Chondrocyte (in vitro differentiated cells): ENCODE results near the gene HNRNPA0. TPM values are rescaled to one million over a fixed set of nuclear protein-coding genes. Genes with fewer than 3 reads are reported as not detected.

ENCODE experiments used
- DNase-seq: peaks from one replicate; pipeline ENCODE4 v3.0.0; 2021; ENCODE audit warnings: mixed read lengths, low spot score
- H3K27ac Mint-ChIP-seq: one replicate; pipeline ENCODE4 v1.8.0; 2021; ENCODE audit warnings: mild to moderate bottlenecking, moderate library complexity, mixed read lengths; ENCODE audit not compliant: unreplicated experiment
- H3K27me3 Mint-ChIP-seq: 2 replicates; pipeline ENCODE4 v1.8.0; 2021; ENCODE audit warnings: low read depth, mixed read lengths
- H3K36me3 Mint-ChIP-seq: 2 replicates; pipeline ENCODE4 v1.8.0; 2021; ENCODE audit warnings: low read depth, mixed read lengths
- H3K4me1 Mint-ChIP-seq: 2 replicates; pipeline ENCODE4 v1.8.0; 2021; ENCODE audit warnings: low read depth, mild to moderate bottlenecking, mixed read lengths
- H3K4me3 Mint-ChIP-seq: one replicate; pipeline ENCODE4 v1.8.0; 2021; ENCODE audit warnings: mild to moderate bottlenecking, moderate library complexity, mixed read lengths; ENCODE audit not compliant: unreplicated experiment
- H3K9me3 Mint-ChIP-seq: 2 replicates; pipeline ENCODE4 v1.8.0; 2021; ENCODE audit warnings: low read depth, mixed read lengths
- total RNA-seq: library from RNA; stranded (reverse); gene quantifications from 3 replicates; pipeline ENCODE4 v1.2.1, GENCODE V29; 2021
- TF ChIP-seq, protein P1 (sequence below): fragments of 200-600 bp; sonication (generic); IDR thresholded peaks from 2 replicates; pipeline ENCODE4 v1.5.0; 2021; ENCODE audit warnings: antibody characterized with exemption, mild to moderate bottlenecking, moderate library complexity

HNRNPA0 gene
- total RNA-seq, 1 donor from 2014 or later = 35.0 TPM

DNA sequence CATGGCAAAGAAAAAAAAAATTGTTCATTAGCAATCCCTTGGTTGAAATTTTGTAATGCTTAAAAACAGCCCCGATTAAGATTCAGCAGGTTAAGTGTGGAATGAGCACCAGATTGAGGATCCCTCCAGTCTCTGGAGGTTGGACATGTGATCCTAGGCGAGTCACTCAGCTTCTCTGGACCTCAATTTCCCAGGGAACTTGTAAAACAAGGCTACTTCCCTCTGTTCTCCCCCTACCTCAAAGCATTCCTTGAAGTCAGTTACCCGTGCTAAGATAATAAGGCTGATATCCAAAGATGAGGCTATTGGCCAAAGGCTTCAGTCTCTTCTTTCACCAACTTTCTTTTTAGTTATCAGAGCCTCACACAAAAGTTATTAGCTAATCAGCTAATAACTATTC, 21.2 kb downstream of the HNRNPA0 start:
- H3K27ac Mint-ChIP-seq = no peak overlapping the region

DNA sequence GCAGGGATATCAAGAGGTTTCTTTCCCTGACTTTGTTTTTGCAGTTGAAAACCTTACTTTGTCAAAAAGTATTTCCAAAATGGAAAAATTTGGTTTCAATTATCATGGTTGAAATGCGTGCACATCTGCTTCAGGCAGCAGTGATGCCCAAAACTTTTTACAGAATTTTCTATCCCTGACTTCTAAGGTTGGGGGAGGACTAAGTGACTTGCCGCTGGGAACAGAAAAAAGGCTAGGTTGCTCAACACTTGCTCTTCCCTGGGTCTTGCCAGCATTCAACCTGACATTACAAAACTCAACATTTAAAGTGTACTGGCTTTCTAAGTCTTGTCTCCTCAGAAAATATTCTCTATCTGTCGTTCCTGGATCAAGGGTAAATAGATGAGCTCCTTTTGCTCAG, 23.0 kb downstream of the HNRNPA0 start:
- H3K36me3 Mint-ChIP-seq = no peaks in the 10 kb centered on the region

More for the DNA sequence above, 21.2 kb downstream of the HNRNPA0 start:
- DNase-seq = no peak
- H3K4me3 Mint-ChIP-seq = no peak overlapping the region
- H3K9me3 Mint-ChIP-seq = peaks cover 4% of the 10 kb centered on the region
- TF ChIP-seq, protein P1, sequence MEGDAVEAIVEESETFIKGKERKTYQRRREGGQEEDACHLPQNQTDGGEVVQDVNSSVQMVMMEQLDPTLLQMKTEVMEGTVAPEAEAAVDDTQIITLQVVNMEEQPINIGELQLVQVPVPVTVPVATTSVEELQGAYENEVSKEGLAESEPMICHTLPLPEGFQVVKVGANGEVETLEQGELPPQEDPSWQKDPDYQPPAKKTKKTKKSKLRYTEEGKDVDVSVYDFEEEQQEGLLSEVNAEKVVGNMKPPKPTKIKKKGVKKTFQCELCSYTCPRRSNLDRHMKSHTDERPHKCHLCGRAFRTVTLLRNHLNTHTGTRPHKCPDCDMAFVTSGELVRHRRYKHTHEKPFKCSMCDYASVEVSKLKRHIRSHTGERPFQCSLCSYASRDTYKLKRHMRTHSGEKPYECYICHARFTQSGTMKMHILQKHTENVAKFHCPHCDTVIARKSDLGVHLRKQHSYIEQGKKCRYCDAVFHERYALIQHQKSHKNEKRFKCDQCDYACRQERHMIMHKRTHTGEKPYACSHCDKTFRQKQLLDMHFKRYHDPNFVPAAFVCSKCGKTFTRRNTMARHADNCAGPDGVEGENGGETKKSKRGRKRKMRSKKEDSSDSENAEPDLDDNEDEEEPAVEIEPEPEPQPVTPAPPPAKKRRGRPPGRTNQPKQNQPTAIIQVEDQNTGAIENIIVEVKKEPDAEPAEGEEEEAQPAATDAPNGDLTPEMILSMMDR = no peak
- H3K36me3 Mint-ChIP-seq = no peaks in the 10 kb centered on the region
- no peaks in the 10 kb centered on the region for H3K27me3 Mint-ChIP-seq
- H3K4me1 Mint-ChIP-seq = peaks cover 10% of the 10 kb centered on the region

DNA sequence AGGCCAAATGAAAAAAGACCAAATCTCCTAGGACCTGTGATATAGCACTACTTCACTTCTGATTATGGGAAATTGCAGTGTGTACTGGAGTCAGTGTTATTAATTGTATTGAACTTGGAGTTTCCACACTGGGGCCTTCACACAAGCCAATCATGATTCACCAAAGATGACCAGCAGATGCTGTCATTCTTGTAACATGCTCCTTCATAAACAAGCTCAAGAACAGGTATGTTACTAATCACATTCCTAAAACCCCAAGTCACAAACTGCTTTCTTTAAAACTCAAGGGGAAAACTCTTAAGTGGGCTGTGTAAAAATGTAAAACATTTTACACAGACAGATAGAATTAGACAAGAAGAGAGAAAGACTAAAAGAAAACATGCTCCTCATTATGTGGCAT, 23.8 kb downstream of the HNRNPA0 start:
- Mint-ChIP-seq H3K27me3 (no peaks in the 10 kb centered on the region), H3K9me3 (no peaks in the 10 kb centered on the region), H3K27ac (peak overlapping the region; percentile 22), H3K4me1 (peaks cover 10% of the 10 kb centered on the region), H3K36me3 (no peaks in the 10 kb centered on the region), H3K4me3 (no peak overlapping the region)
- TF ChIP-seq, protein P1 = no peak
- no peak for DNase-seq

More for the DNA sequence above, 23.0 kb downstream of the HNRNPA0 start:
- Mint-ChIP-seq H3K4me3 (no peak overlapping the region), H3K27ac (no peak overlapping the region), H3K27me3 (no peaks in the 10 kb centered on the region), H3K4me1 (peaks cover 10% of the 10 kb centered on the region), H3K9me3 (no peaks in the 10 kb centered on the region)
- DNase-seq = no peak
- TF ChIP-seq, protein P1 = no peak

DNA sequence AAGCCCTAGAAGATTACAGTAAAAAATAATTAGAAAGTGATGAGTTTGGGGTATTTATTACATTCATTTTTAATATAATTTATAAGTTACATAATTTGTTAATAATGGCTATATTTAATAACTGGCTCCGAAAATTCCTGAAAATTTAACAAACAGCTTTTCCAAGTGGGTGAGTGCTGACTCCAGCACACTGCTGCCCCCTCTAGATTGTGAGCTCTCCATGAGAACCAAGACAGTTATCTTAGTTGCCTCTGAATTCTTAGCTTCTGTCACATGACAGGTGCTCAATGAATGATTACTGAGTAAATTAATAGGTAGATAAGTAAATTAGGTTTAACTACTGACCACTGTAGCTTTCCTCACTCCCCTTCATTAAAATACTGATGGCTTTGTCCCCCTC, 26.1 kb downstream of the HNRNPA0 start:
- peaks cover 10% of the 10 kb centered on the region for H3K4me1 Mint-ChIP-seq
- no peak overlapping the region for H3K4me3 Mint-ChIP-seq
- H3K36me3 Mint-ChIP-seq = no peaks in the 10 kb centered on the region
- no peaks in the 10 kb centered on the region for H3K9me3 Mint-ChIP-seq
- H3K27me3 Mint-ChIP-seq = no peaks in the 10 kb centered on the region
- no peak overlapping the region for H3K27ac Mint-ChIP-seq
- DNase-seq = no peak
- TF ChIP-seq, protein P1 = peak; percentile 30

DNA sequence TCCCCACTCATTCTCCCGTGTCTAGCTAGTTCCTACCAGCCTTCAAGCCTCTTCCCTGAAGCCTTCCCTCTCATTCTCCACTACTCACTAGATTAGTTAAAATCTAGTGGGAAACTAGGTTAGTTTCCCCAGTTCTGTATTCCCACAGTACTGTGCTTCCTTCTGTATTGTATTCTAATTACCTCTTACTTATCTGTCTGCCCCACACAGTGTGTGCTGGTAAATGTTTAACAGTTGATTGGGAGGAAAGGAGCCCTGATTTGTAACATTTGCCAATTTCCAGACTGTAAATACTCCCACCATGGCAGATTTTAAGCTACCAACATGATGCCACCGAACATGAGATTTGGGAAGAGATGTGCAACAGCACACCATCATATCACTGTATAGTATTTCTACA, 26.5 kb downstream of the HNRNPA0 start:
- H3K27ac Mint-ChIP-seq = no peak overlapping the region
- H3K27me3 Mint-ChIP-seq = no peaks in the 10 kb centered on the region
- no peak overlapping the region for H3K4me3 Mint-ChIP-seq
- peaks cover 10% of the 10 kb centered on the region for H3K4me1 Mint-ChIP-seq
- no peaks in the 10 kb centered on the region for H3K9me3 Mint-ChIP-seq
- DNase-seq = no peak
- no peaks in the 10 kb centered on the region for H3K36me3 Mint-ChIP-seq
- TF ChIP-seq, protein P1 = no peak
